K562 (cell line): ENCODE measurements around the gene LRP1. TPM values are rescaled to one million over a fixed set of nuclear protein-coding genes. Genes with fewer than 3 reads are reported as not detected.

Experiments
- ARID1B ChIP-seq: fragments of 450-650 bp; IDR thresholded peaks from 2 replicates; pipeline ENCODE4 v1.6.1; 2016; ENCODE audit warnings: antibody characterized with exemption, mild to moderate bottlenecking, inconsistent platforms
- C11orf30 ChIP-seq: fragments of 450-650 bp; IDR thresholded peaks from 2 replicates; pipeline ENCODE4 v1.6.1; 2016; ENCODE audit warnings: low read depth, mild to moderate bottlenecking
- CC2D1A ChIP-seq: fragments of 450-650 bp; IDR thresholded peaks from 2 replicates; pipeline ENCODE4 v1.6.1; 2017; ENCODE audit warnings: mild to moderate bottlenecking
- CTCFL ChIP-seq: IDR thresholded peaks from 2 replicates; pipeline ENCODE4 v1.6.1; 2011; ENCODE audit warnings: borderline replicate concordance, low read depth, mild to moderate bottlenecking, moderate library complexity, low read length; ENCODE audit not compliant: insufficient read depth, poor library complexity, severe bottlenecking
- ETV5 ChIP-seq: sonication (generic); formaldehyde crosslinking; IDR thresholded peaks from 2 replicates; pipeline ENCODE4 v1.4.0; 2020; ENCODE audit warnings: low read depth, mild to moderate bottlenecking, missing genetic modification reagents
- FOXA1 ChIP-seq: fragments of 450-650 bp; IDR thresholded peaks from 2 replicates; pipeline ENCODE4 v1.6.1; 2016; ENCODE audit warnings: mild to moderate bottlenecking, borderline replicate concordance
- HSF4 ChIP-seq: fragments of 250-450 bp; sonication (Bioruptor Pico); IDR thresholded peaks from 2 replicates; pipeline ENCODE4 v2.1.2; 2022; ENCODE audit warnings: mild to moderate bottlenecking, moderate library complexity, borderline replicate concordance
- KLF16 ChIP-seq: IDR thresholded peaks from 2 replicates; pipeline ENCODE4 v1.6.1; 2016; ENCODE audit warnings: antibody characterized with exemption
- MAFG ChIP-seq: fragments of 450-650 bp; conservative IDR thresholded peaks from 2 replicates; pipeline ENCODE4 v1.6.1; 2016; ENCODE audit warnings: missing genetic modification characterization, missing compliant biosample characterization
- MXI1 ChIP-seq: IDR thresholded peaks from 2 replicates; pipeline ENCODE4 v1.6.1; 2011; ENCODE audit warnings: low read depth, mild to moderate bottlenecking, improper control_type of control experiment, low read length
- NUFIP1 ChIP-seq: fragments of 450-650 bp; IDR thresholded peaks from 2 replicates; pipeline ENCODE4 v1.6.1; 2018; ENCODE audit not compliant: partially characterized antibody
- POLR2A ChIP-seq: fragments of 450-650 bp; conservative IDR thresholded peaks from 2 replicates; pipeline ENCODE4 v1.6.1; 2016
- STAT6 ChIP-seq: sonication (generic); formaldehyde crosslinking; IDR thresholded peaks from 2 replicates; pipeline ENCODE4 v1.8.1; 2023; ENCODE audit warnings: mild to moderate bottlenecking, missing genetic modification reagents
- ZNF324 ChIP-seq: fragments of 250-450 bp; sonication (Bioruptor Pico); IDR thresholded peaks from 2 replicates; pipeline ENCODE4 v1.4.0; 2020; ENCODE audit warnings: mild to moderate bottlenecking
- polyA plus RNA-seq, 8 experiments: library from polyadenylated mRNA; depleted of rRNA in 4 of 8; stranded (reverse) in 5 of 8; unstranded in 3 of 8; fragments of >200 nt; fragmentation: Nextera tagmentation in 2 of 8; fragmentation: Illumina TruSeq in 1 of 8; extraction: Ambion mirVana in 2 of 8; extraction: Trizol in 1 of 8; gene quantifications; 2 replicates each; pipeline versions ENCODE4 v1.2.1 to v1.2.3, GENCODE V29; 2011 to 2014; ENCODE audit warnings: inconsistent platforms in 1 of 8, missing spikeins in 1 of 8
- total RNA-seq, 7 experiments: library from RNA; depleted of rRNA in 6 of 7; stranded (reverse); fragments of >200 nt in 6 of 7; fragmentation: Illumina TruSeq in 2 of 7; extraction: Trizol in 2 of 7; gene quantifications; 2 replicates each; pipeline versions ENCODE4 v1.2.1 to v1.2.3, GENCODE V29; 2011 to 2021; ENCODE audit warnings: low replicate concordance in 1 of 7

The LRP1 gene
- total and polyA plus RNA-seq, 9 of the 15 experiments (the other 6 are each of a cell fraction or from before 2014, with no cell fraction given): 0.04 to 0.64 (median 0.19) TPM; not detected in 2

- TF ChIP-seq ARID1B (no peak), KLF16 (peak; percentile 18; the same call in 1 of the 2 replicates), NUFIP1 (no peak), HSF4 (CRISPR knock-in tag) (no peak), CC2D1A (peak; percentile 63; the same call in 1 of the 2 replicates), MXI1 (no peak), ETV5 (CRISPR knock-in tag) (no peak), FOXA1 (no peak), MAFG (tag) (no peak), STAT6 (CRISPR knock-in tag) (no peak), C11orf30 (no peak), POLR2A (no peak), CTCFL (no peak), ZNF324 (CRISPR knock-in tag) (no peak)
These were observed 84.9 kb downstream of the LRP1 start (continued) for GRCh38 chr12:57213058-57213715.
